GM12878 (cell line): ENCODE results near the gene GRB10. TPM values are rescaled to one million over a fixed set of nuclear protein-coding genes. Genes with fewer than 3 reads are reported as not detected.

Source experiments
- ATAC-seq: fragments of 200-7000 bp; cut with Tn5 transposase; 3 replicates; pipeline ENCODE4 v1.9.1; 2020; ENCODE audit warnings: mild to moderate bottlenecking, moderate library complexity
- BruUV-seq: library from RNA; stranded (reverse); fragments of 400-500 nt; replicated peaks from 2 replicates; lab custom pipeline; 2021; lab: Mats Ljungman, UMichigan
- CTCF ChIA-PET: fragments of 300-600 bp; sonication (Branson Sonifier 250); formaldehyde crosslinking; extraction: SDS; loops from one replicate; lab custom pipeline; 2021; ENCODE audit warnings: inconsistent platforms; lab: Yijun Ruan, JAX
- POLR2A ChIA-PET: fragments of 350-600 bp; formaldehyde crosslinking; extraction: SDS; loops from one replicate; lab custom pipeline; 2021; ENCODE audit warnings: inconsistent platforms; lab: Charles Lee
- RAD21 ChIA-PET: fragments of 300-600 bp; sonication (Branson Sonifier 250); formaldehyde crosslinking; loops from one replicate; lab custom pipeline; 2023; ENCODE audit warnings: antibody characterized with exemption; ENCODE audit not compliant: unreplicated experiment; lab: Charles Lee
- SMC1A ChIA-PET: fragments of 300-600 bp; sonication (Branson Sonifier 250); formaldehyde crosslinking; loops from one replicate; lab custom pipeline; 2023; ENCODE audit not compliant: unreplicated experiment, uncharacterized antibody; lab: Charles Lee
- DNase-seq: peaks from one replicate; pipeline ENCODE4 v3.0.0-alpha.2; 2011; ENCODE audit warnings: low read depth, low spot score
- FAIRE-seq: peaks from 3 replicates; lab custom pipeline; 2011; peaks lifted over from hg19 to GRCh38; lab: Jason Lieb, UNC
- H2AFZ ChIP-seq: 2 replicates; pipeline ENCODE4 v1.6.0; 2011; ENCODE audit warnings: low read depth, low read length, control low read depth; ENCODE audit not compliant: control insufficient read depth
- H3K27ac ChIP-seq: 2 replicates; pipeline ENCODE4 v1.5.1; 2011; ENCODE audit warnings: control low read depth; ENCODE audit not compliant: control insufficient read depth, insufficient read depth
- H3K27me3 ChIP-seq, 2 experiments: replicated peaks in 1 of 2; 2 replicates each; pipeline versions ENCODE4 v1.6.0 to v1.6.1; 2011; ENCODE audit warnings: low read length in 1 of 2; ENCODE audit not compliant: control insufficient read depth in 2 of 2, insufficient read depth in 2 of 2
- H3K36me3 ChIP-seq, 2 experiments: 2 replicates each; pipeline ENCODE4 v1.5.1; 2011; ENCODE audit warnings: low read length in 1 of 2; ENCODE audit not compliant: control insufficient read depth in 2 of 2, insufficient read depth in 2 of 2
- H3K4me1 ChIP-seq: 2 replicates; pipeline ENCODE4 v1.6.1; 2011; ENCODE audit warnings: mild to moderate bottlenecking, low read length, moderate library complexity, mixed read lengths; ENCODE audit not compliant: control insufficient read depth, insufficient read depth
- H3K4me2 ChIP-seq: 2 replicates; pipeline ENCODE4 v1.6.0; 2011; ENCODE audit warnings: control low read depth; ENCODE audit not compliant: control insufficient read depth, insufficient read depth
- H3K4me3 ChIP-seq: fragments of 200-600 bp; sonication (generic); 2 replicates; pipeline ENCODE4 v1.5.1; 2016
- H3K79me2 ChIP-seq: 2 replicates; pipeline ENCODE4 v1.6.0; 2011; ENCODE audit warnings: low read length; ENCODE audit not compliant: control insufficient read depth, insufficient read depth
- H3K9ac ChIP-seq: 2 replicates; pipeline ENCODE4 v1.8.0; 2011; ENCODE audit warnings: low read length, control low read depth, mixed read lengths; ENCODE audit not compliant: control insufficient read depth, insufficient read depth
- H3K9me3 ChIP-seq: replicated peaks from 3 replicates; pipeline ENCODE4 v1.5.1; 2011; ENCODE audit warnings: mild to moderate bottlenecking, low read length; ENCODE audit not compliant: control insufficient read depth, insufficient read depth
- H4K20me1 ChIP-seq: 2 replicates; pipeline ENCODE4 v1.6.0; 2011; ENCODE audit not compliant: control insufficient read depth, insufficient read depth
- BCL11A ChIP-seq: IDR thresholded peaks from 2 replicates; pipeline ENCODE4 v1.6.1; 2011; ENCODE audit warnings: low read depth, low read length
- CHD4 ChIP-seq: fragments of 200-600 bp; sonication (generic); IDR thresholded peaks from 2 replicates; pipeline ENCODE4 v1.6.1; 2016; ENCODE audit warnings: mild to moderate bottlenecking
- HSF1 ChIP-seq: fragments of 150-350 bp; IDR thresholded peaks from 2 replicates; pipeline ENCODE4 v1.6.1; 2014; ENCODE audit warnings: mild to moderate bottlenecking, low read depth, low read length
- NFYB ChIP-seq: IDR thresholded peaks from 2 replicates; pipeline ENCODE4 v1.6.1; 2011; ENCODE audit warnings: low read depth, mild to moderate bottlenecking, low read length, improper control_type of control experiment, moderate library complexity; ENCODE audit not compliant: insufficient read depth
- NR2C1 ChIP-seq: fragments of 450-650 bp; IDR thresholded peaks from 2 replicates; pipeline ENCODE4 v1.6.1; 2017; ENCODE audit warnings: antibody characterized with exemption, mild to moderate bottlenecking, moderate library complexity
- PAX8 ChIP-seq: fragments of 450-650 bp; IDR thresholded peaks from 2 replicates; pipeline ENCODE4 v1.6.1; 2017; ENCODE audit warnings: mild to moderate bottlenecking, moderate library complexity
- POLR2AphosphoS2 ChIP-seq: IDR thresholded peaks from 2 replicates; pipeline ENCODE4 v1.6.1; 2011; ENCODE audit warnings: low read depth, mild to moderate bottlenecking, low read length, improper control_type of control experiment, moderate library complexity
- SIX5 ChIP-seq: IDR thresholded peaks from 2 replicates; pipeline ENCODE4 v1.6.1; 2011; ENCODE audit warnings: mild to moderate bottlenecking, low read depth, low read length, moderate library complexity; ENCODE audit not compliant: severe bottlenecking
- SKIL ChIP-seq: fragments of 450-650 bp; IDR thresholded peaks from 2 replicates; pipeline ENCODE4 v1.6.1; 2017; ENCODE audit warnings: mild to moderate bottlenecking, low read depth, inconsistent platforms; ENCODE audit not compliant: poor library complexity, severe bottlenecking
- SREBF1 ChIP-seq: IDR thresholded peaks from 2 replicates; pipeline ENCODE4 v1.6.1; 2012; ENCODE audit warnings: mild to moderate bottlenecking, low read length
- USF1 ChIP-seq: IDR thresholded peaks from 2 replicates; pipeline ENCODE4 v1.6.1; 2011; ENCODE audit warnings: borderline replicate concordance, low read depth, mild to moderate bottlenecking, moderate library complexity, mixed read lengths, low read length; ENCODE audit not compliant: insufficient read depth; ENCODE audit errors: extremely low read length
- ZNF384 ChIP-seq: IDR thresholded peaks from 2 replicates; pipeline ENCODE4 v1.6.1; 2012; ENCODE audit warnings: low read depth, mild to moderate bottlenecking, low read length, improper control_type of control experiment, borderline replicate concordance
- WGBS: methylation state at CpG from one replicate; pipeline ENCODE4 v1.1.6; 2016; ENCODE audit warnings: low lambda C conversion rate; ENCODE audit not compliant: insufficient replicate concordance, insufficient coverage; ENCODE audit errors: missing lambda C conversion rate; 5-methylcytosine and 5-hydroxymethylcytosine counted together
- in situ Hi-C: fragments of 300-500 bp; cut with MboI; formaldehyde crosslinking; loops from 9 replicates; pipeline ENCODE4 v1.14.3; 2018; ENCODE audit warnings: mixed read lengths
- intact Hi-C: fragments of 100-400 bp; cut with micrococcal nuclease; formaldehyde crosslinking; loops from one replicate; pipeline ENCODE4 v1.14.2; 2022; ENCODE audit not compliant: unreplicated experiment
- polyA plus RNA-seq, 11 experiments: library from polyadenylated mRNA; depleted of rRNA in 4 of 11; unstranded in 6 of 11; stranded (reverse) in 5 of 11; fragments of >200 nt; fragmentation: Nextera tagmentation in 4 of 11; fragmentation: Illumina TruSeq in 1 of 11; extraction: Ambion mirVana in 4 of 11; extraction: Trizol in 1 of 11; gene quantifications; 1 replicate in 1 of 11; 2 replicates in 10 of 11; pipeline versions ENCODE4 v1.2.1 to v1.2.3, GENCODE V29; 2011 to 2016; ENCODE audit warnings: inconsistent platforms in 2 of 11, missing spikeins in 2 of 11, low read depth in 1 of 11
- total RNA-seq, 4 experiments: library from RNA; depleted of rRNA in 3 of 4; stranded (reverse); fragments of >200 nt in 3 of 4; fragmentation: Illumina TruSeq in 1 of 4; extraction: Trizol in 1 of 4; gene quantifications; 2 replicates each; pipeline versions ENCODE4 v1.2.1 to v1.2.3, GENCODE V29; 2013 to 2021

Gene GRB10
- total and polyA plus RNA-seq, 10 of the 15 experiments (the other 5 are each of a cell fraction or from before 2014, with no cell fraction given), result 0.04 to 0.33 TPM; not detected in 8

GRCh38 chr7:50543776-50544442 is 238.8 kb downstream of the GRB10 start:
- DNase-seq, result no peak
- no peak overlapping the region for H3K9ac ChIP-seq
- WGBS, result 37% methylated on average over 18 of the region's 18 CpGs
- in situ Hi-C loops, result no loop called here
- ChIA-PET RAD21 (no interaction called here), CTCF (no interaction called here), POLR2A (no interaction called here), SMC1A (no interaction called here)
- H3K27me3 ChIP-seq, result peaks cover 0 to 1% of the 10 kb centered on the region in 2 experiments; a peak in 1 of 4 replicates
- ATAC-seq, result no peak
- H3K36me3 ChIP-seq, result no peaks in the 10 kb centered on the region
- no peak for TF ChIP-seq POLR2AphosphoS2
- no peak for TF ChIP-seq SIX5
- no peak overlapping the region for H2AFZ ChIP-seq
- no TSS peak for BruUV-seq
- H3K27ac ChIP-seq, result no peak overlapping the region
- intact Hi-C loops, result no loop called here
- H4K20me1 ChIP-seq, result no peaks in the 10 kb centered on the region
- no peak overlapping the region for H3K4me3 ChIP-seq
- no peak overlapping the region for H3K4me2 ChIP-seq
- FAIRE-seq, result no peak
- no peaks in the 10 kb centered on the region for H3K4me1 ChIP-seq
- H3K9me3 ChIP-seq, result no peaks in the 10 kb centered on the region
- no peaks in the 10 kb centered on the region for H3K79me2 ChIP-seq

- H3K36me3 ChIP-seq, result no peaks in the 10 kb centered on the region
- 58% methylated on average over 11 of the region's 11 CpGs for WGBS
- no peak overlapping the region for H3K4me3 ChIP-seq
- in situ Hi-C loops (no loop called here), intact Hi-C loops (no loop called here)
- no peaks in the 10 kb centered on the region for H3K4me1 ChIP-seq
- H2AFZ ChIP-seq, result no peak overlapping the region
- no peaks in the 10 kb centered on the region for H3K79me2 ChIP-seq
- FAIRE-seq (no peak), DNase-seq (no peak), ATAC-seq (no peak)
- H3K4me2 ChIP-seq, result no peak overlapping the region
- H4K20me1 ChIP-seq, result no peaks in the 10 kb centered on the region
- ChIA-PET CTCF (interaction anchor here (1.0 kb wide), 1 partner anchor 619 kb away, joined by 3 read pairs; no protein-coding TSS in a partner anchor), POLR2A (no interaction called here), SMC1A (no interaction called here), RAD21 (no interaction called here)
- peaks cover 0 to 1% of the 10 kb centered on the region in 2 experiments; a peak in 1 of 4 replicates for H3K27me3 ChIP-seq
- no TSS peak for BruUV-seq
- no peak overlapping the region for H3K27ac ChIP-seq
- no peaks in the 10 kb centered on the region for H3K9me3 ChIP-seq
- no peak overlapping the region for H3K9ac ChIP-seq
- TF ChIP-seq NR2C1 (no peak), NFYB (no peak), ZNF384 (no peak), CHD4 (no peak), SREBF1 (no peak), SKIL (no peak), BCL11A (no peak), PAX8 (no peak), HSF1 (no peak), USF1 (no peak)
Measured at GRCh38 chr7:50542132-50542531, 240.6 kb downstream of the GRB10 start.
